HepG2 (cell line): ENCODE data around the gene RPP21. TPM values are rescaled to one million over a fixed set of nuclear protein-coding genes. Genes with fewer than 3 reads are reported as not detected.

Experiments
- ATAC-seq: fragments of 200-7000 bp; cut with Tn5 transposase; 3 replicates; pipeline ENCODE4 v1.9.1; 2020; ENCODE audit warnings: mild to moderate bottlenecking, moderate library complexity
- BruUV-seq: library from RNA; stranded (reverse); fragments of 400-500 nt; replicated peaks from 2 replicates; lab custom pipeline; 2021; lab: Mats Ljungman, UMichigan
- CTCF ChIA-PET: fragments of 300-600 bp; formaldehyde crosslinking; extraction: SDS; loops from one replicate; lab custom pipeline; 2021; ENCODE audit warnings: low total read pairs, inconsistent platforms, low intra/inter-chr PET ratio; lab: Yijun Ruan, JAX
- POLR2A ChIA-PET: fragments of 350-600 bp; sonication (Branson Sonifier 250); formaldehyde crosslinking; loops from one replicate; lab custom pipeline; 2020; ENCODE audit warnings: antibody characterized with exemption, inconsistent platforms; lab: Yijun Ruan, JAX
- DNase-seq: peaks from one replicate; pipeline ENCODE4 v3.0.0-alpha.2; 2015; ENCODE audit warnings: low spot score
- FAIRE-seq: peaks from 3 replicates; lab custom pipeline; 2011; peaks lifted over from hg19 to GRCh38; lab: Jason Lieb, UNC
- H2AFZ ChIP-seq: one replicate; pipeline ENCODE4 v1.6.1; 2011; ENCODE audit warnings: low read length, inconsistent platforms
- H3K27ac ChIP-seq: fragments of 300-600 bp; 3 replicates; pipeline ENCODE4 v1.8.0; 2011; ENCODE audit warnings: mixed run types, mild to moderate bottlenecking, mixed read lengths, low read length, inconsistent platforms; ENCODE audit not compliant: insufficient read depth; ENCODE audit errors: extremely low read length
- H3K27me3 ChIP-seq, 2 experiments: fragments of 200-600 bp in 1 of 2; 2 replicates in 1 of 2; 3 replicates in 1 of 2; pipeline versions ENCODE4 v1.6.0 to v1.8.0; 2011; ENCODE audit warnings: low read length in 2 of 2, mild to moderate bottlenecking in 2 of 2, moderate library complexity in 2 of 2, inconsistent platforms in 1 of 2; ENCODE audit not compliant: insufficient read depth in 2 of 2, control insufficient read depth in 1 of 2
- H3K36me3 ChIP-seq, 2 experiments: fragments of 200-600 bp in 1 of 2; replicated peaks in 1 of 2; 2 replicates in 1 of 2; 3 replicates in 1 of 2; pipeline versions ENCODE4 v1.5.1 to v1.8.0; 2011; ENCODE audit warnings: low read length in 2 of 2, inconsistent platforms in 1 of 2; ENCODE audit not compliant: insufficient read depth in 2 of 2, control insufficient read depth in 1 of 2
- H3K4me1 ChIP-seq: 2 replicates; pipeline ENCODE4 v1.5.1; 2012; ENCODE audit warnings: low read length, inconsistent platforms; ENCODE audit not compliant: insufficient read depth
- H3K4me2 ChIP-seq: 2 replicates; pipeline ENCODE4 v1.6.0; 2011; ENCODE audit warnings: low read depth, low read length, inconsistent platforms
- H3K4me3 ChIP-seq, 3 experiments: fragments of 200-600 bp in 1 of 3; sonication (generic), shearing (Covaris generic) in 1 of 3; replicated peaks in 1 of 3; 2 replicates each; pipeline ENCODE4 v1.5.1; 2011 to 2016; ENCODE audit warnings: low read length in 3 of 3, inconsistent platforms in 2 of 3, low read depth in 2 of 3, mild to moderate bottlenecking in 2 of 3, control low read depth in 1 of 3, mixed read lengths in 1 of 3; ENCODE audit not compliant: insufficient read depth in 1 of 3
- H3K79me2 ChIP-seq: one replicate; pipeline ENCODE4 v1.6.1; 2011; ENCODE audit warnings: low read length, inconsistent platforms; ENCODE audit not compliant: insufficient read depth
- H3K9ac ChIP-seq: 2 replicates; pipeline ENCODE4 v1.6.0; 2011; ENCODE audit warnings: mild to moderate bottlenecking, low read depth, low read length, inconsistent platforms; ENCODE audit not compliant: insufficient read depth
- H3K9me3 ChIP-seq: 2 replicates; pipeline ENCODE4 v1.5.1; 2012; ENCODE audit warnings: mild to moderate bottlenecking, low read length
- H4K20me1 ChIP-seq: 2 replicates; pipeline ENCODE4 v1.6.0; 2011; ENCODE audit warnings: inconsistent platforms, mild to moderate bottlenecking, low read length, moderate library complexity; ENCODE audit not compliant: insufficient read depth
- MAFG ChIP-seq: sonication (generic); formaldehyde crosslinking; IDR thresholded peaks from 2 replicates; pipeline ENCODE4 v1.5.1; 2020; ENCODE audit warnings: mild to moderate bottlenecking, missing genetic modification reagents
- MED8 ChIP-seq: sonication (generic); formaldehyde crosslinking; IDR thresholded peaks from 2 replicates; pipeline ENCODE4 v1.8.1; 2023; ENCODE audit warnings: mild to moderate bottlenecking, missing genetic modification reagents; ENCODE audit not compliant: insufficient replicate concordance
- XBP1 ChIP-seq: sonication (generic); formaldehyde crosslinking; IDR thresholded peaks from 2 replicates; pipeline ENCODE4 v1.5.0; 2020; ENCODE audit warnings: missing genetic modification reagents
- in situ Hi-C: cut with HindIII; loops from 2 replicates; pipeline ENCODE4 v1.10.0; 2017; ENCODE audit warnings: low pct_unique_long_range_greater_than_20kb; ENCODE audit not compliant: extremely low pct_ligation_motif_present
- intact Hi-C: fragments of 100-400 bp; cut with micrococcal nuclease; formaldehyde crosslinking; loops from one replicate; pipeline ENCODE4 v1.10.0; 2022; ENCODE audit not compliant: unreplicated experiment
- polyA plus RNA-seq, 8 experiments: library from polyadenylated mRNA; depleted of rRNA in 3 of 8; stranded (reverse) in 7 of 8; unstranded in 1 of 8; fragments of >200 nt; fragmentation: Illumina TruSeq in 4 of 8; extraction: Trizol in 4 of 8; gene quantifications; 2 replicates each; pipeline versions ENCODE4 v1.2.1 to v1.2.3, GENCODE V29; 2011 to 2016; ENCODE audit warnings: low read depth in 4 of 8, missing spikeins in 1 of 8, mixed read lengths in 1 of 8; ENCODE audit not compliant: insufficient read depth in 1 of 8
- total RNA-seq, 5 experiments: library from RNA; depleted of rRNA; stranded (reverse); fragments of >200 nt; fragmentation: Illumina TruSeq; extraction: Trizol; gene quantifications; 2 replicates each; pipeline ENCODE4 v1.2.3, GENCODE V29; 2016; ENCODE audit warnings: low read depth in 1 of 5
- TF ChIP-seq, protein P1 (sequence below): sonication (generic); formaldehyde crosslinking; IDR thresholded peaks from 2 replicates; pipeline ENCODE4 v1.4.0; 2020; ENCODE audit warnings: missing genetic modification reagents

The RPP21 gene
- total and polyA plus RNA-seq, 2 of the 13 experiments (the other 11 are each of a cell fraction or from before 2014, with no cell fraction given), result 53.1 to 72.3 TPM

GRCh38 chr6:30327232-30327746 lies 17.7 kb upstream of the RPP21 start (continued):
- TF ChIP-seq XBP1 (CRISPR knock-in tag) (no peak), MED8 (CRISPR knock-in tag) (no peak)
- TF ChIP-seq, protein P1, sequence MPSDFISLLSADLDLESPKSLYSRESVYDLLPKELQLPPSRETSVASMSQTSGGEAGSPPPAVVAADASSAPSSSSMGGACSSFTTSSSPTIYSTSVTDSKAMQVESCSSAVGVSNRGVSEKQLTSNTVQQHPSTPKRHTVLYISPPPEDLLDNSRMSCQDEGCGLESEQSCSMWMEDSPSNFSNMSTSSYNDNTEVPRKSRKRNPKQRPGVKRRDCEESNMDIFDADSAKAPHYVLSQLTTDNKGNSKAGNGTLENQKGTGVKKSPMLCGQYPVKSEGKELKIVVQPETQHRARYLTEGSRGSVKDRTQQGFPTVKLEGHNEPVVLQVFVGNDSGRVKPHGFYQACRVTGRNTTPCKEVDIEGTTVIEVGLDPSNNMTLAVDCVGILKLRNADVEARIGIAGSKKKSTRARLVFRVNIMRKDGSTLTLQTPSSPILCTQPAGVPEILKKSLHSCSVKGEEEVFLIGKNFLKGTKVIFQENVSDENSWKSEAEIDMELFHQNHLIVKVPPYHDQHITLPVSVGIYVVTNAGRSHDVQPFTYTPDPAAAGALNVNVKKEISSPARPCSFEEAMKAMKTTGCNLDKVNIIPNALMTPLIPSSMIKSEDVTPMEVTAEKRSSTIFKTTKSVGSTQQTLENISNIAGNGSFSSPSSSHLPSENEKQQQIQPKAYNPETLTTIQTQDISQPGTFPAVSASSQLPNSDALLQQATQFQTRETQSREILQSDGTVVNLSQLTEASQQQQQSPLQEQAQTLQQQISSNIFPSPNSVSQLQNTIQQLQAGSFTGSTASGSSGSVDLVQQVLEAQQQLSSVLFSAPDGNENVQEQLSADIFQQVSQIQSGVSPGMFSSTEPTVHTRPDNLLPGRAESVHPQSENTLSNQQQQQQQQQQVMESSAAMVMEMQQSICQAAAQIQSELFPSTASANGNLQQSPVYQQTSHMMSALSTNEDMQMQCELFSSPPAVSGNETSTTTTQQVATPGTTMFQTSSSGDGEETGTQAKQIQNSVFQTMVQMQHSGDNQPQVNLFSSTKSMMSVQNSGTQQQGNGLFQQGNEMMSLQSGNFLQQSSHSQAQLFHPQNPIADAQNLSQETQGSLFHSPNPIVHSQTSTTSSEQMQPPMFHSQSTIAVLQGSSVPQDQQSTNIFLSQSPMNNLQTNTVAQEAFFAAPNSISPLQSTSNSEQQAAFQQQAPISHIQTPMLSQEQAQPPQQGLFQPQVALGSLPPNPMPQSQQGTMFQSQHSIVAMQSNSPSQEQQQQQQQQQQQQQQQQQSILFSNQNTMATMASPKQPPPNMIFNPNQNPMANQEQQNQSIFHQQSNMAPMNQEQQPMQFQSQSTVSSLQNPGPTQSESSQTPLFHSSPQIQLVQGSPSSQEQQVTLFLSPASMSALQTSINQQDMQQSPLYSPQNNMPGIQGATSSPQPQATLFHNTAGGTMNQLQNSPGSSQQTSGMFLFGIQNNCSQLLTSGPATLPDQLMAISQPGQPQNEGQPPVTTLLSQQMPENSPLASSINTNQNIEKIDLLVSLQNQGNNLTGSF (CRISPR knock-in tag), result no peak

DNA sequence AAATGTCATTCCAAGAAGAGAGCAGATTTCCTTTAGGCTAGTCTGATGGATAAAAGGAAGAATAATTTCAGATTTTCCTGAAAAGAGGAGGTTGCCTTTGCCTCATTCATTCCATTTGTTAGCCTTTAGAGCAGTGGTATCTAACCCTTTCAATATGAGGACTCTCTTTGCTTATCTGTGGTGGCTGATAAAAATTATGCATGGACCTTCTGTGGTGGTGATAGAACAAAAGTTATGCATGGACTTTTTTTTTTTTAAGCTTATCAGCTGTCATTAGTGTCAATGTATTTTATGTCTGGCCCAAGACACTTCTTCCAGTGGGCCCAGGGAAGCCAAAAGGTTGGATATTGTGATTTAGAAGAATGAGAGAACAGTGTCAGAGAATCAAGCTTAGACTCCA lies 16.6 kb upstream of the RPP21 start:
- H3K4me3 ChIP-seq, result no peak overlapping the region
- in situ Hi-C loops, result no loop called here
- DNase-seq, result no peak
- no peak overlapping the region for H3K27ac ChIP-seq
- CTCF ChIA-PET, result no interaction called here
- H3K36me3 ChIP-seq, result peaks cover 5 to 18% of the 10 kb centered on the region in 2 experiments
- no peak for TF ChIP-seq MAFG (CRISPR knock-in tag)
- TF ChIP-seq, all 625 proteins: peak for 0
- Histone ChIP-seq H3K9ac (no peak overlapping the region), H3K4me1 (peaks cover 30% of the 10 kb centered on the region), H4K20me1 (peaks cover 15% of the 10 kb centered on the region), H3K27me3 (no peaks in the 10 kb centered on the region; a peak in 1 of 5 replicates), H3K9me3 (no peaks in the 10 kb centered on the region), H3K4me2 (no peak overlapping the region), H2AFZ (no peak overlapping the region), H3K79me2 (peaks cover 34% of the 10 kb centered on the region)
- ATAC-seq (no peak), FAIRE-seq (no peak)
- POLR2A ChIA-PET, result no interaction called here
- intact Hi-C loops, result loop anchor here (10.0 kb wide), 1 partner anchor 94 kb away; no protein-coding TSS in a partner anchor
- BruUV-seq, result no TSS peak
